GM12873 (cell line): ENCODE results near the gene TSPYL1.
A peak's percentile ranks its signal among the peaks of the same experiment; 100 is the strongest.

Source experiments
- TF ChIP-seq, protein P1 (sequence below): IDR thresholded peaks from 2 replicates; pipeline ENCODE4 v1.5.1; 2012; ENCODE audit warnings: low read depth, mild to moderate bottlenecking, moderate library complexity, low read length, control low read depth; ENCODE audit not compliant: insufficient read depth; ENCODE audit errors: missing control alignments

TSPYL1 gene

DNA sequence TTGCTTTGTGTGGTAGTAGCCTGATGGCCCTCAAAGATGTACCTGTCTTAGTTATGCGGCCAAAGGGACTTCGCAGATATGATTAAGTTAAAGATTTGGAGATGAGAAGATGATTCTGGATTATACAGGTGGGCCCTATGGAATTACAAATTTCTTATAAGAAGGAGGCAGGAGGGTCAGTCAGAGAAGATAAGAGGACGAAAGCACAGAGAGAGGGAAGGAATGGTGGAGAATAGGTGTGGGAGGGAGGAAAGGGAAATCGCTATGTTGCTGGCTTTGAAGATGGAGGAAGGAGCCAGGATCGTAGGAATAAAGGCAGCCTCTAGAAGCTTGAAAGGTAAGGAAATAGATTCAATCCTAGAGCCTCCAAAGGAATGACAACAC, 1.2 kb upstream of the TSPYL1 start:
- TF ChIP-seq, protein P1, sequence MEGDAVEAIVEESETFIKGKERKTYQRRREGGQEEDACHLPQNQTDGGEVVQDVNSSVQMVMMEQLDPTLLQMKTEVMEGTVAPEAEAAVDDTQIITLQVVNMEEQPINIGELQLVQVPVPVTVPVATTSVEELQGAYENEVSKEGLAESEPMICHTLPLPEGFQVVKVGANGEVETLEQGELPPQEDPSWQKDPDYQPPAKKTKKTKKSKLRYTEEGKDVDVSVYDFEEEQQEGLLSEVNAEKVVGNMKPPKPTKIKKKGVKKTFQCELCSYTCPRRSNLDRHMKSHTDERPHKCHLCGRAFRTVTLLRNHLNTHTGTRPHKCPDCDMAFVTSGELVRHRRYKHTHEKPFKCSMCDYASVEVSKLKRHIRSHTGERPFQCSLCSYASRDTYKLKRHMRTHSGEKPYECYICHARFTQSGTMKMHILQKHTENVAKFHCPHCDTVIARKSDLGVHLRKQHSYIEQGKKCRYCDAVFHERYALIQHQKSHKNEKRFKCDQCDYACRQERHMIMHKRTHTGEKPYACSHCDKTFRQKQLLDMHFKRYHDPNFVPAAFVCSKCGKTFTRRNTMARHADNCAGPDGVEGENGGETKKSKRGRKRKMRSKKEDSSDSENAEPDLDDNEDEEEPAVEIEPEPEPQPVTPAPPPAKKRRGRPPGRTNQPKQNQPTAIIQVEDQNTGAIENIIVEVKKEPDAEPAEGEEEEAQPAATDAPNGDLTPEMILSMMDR = no peak

DNA sequence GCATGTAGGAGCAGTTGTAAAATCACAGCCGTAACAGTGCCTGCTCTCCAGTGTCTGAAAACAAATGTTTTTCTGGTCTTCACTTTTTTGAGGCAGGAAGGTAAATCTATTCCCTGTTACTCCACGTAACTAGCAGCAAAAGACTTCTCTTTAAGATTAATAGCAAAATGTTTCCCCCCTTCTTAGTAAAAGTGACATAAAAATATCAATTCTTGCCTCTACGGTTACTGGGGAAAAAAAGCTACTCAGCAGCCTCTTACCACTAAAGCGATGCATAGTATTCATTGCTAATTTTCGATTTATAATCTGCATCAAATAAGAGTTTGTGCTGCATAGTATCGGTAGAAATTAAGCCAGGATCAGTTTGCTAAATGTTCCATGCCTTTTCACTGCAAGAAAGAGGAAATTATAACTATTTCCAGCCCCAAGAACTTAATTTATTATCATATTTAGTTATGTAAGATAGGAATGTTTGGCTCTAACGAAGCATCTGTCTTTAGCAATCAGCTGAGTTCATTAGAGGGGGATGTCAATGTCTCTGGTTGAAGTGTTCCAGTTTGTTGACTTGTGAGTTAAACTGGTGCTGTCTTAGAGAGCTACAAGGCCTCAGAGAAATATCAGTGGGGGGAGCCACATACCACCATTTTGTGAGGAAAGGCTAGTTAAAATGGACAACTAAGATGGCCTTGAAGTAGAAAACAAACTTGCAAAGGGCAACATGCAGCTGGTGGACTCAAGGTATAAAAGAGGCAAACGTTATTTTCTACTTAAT, 617 bp upstream of the TSPYL1 start:
- TF ChIP-seq, protein P1 = no peak

DNA sequence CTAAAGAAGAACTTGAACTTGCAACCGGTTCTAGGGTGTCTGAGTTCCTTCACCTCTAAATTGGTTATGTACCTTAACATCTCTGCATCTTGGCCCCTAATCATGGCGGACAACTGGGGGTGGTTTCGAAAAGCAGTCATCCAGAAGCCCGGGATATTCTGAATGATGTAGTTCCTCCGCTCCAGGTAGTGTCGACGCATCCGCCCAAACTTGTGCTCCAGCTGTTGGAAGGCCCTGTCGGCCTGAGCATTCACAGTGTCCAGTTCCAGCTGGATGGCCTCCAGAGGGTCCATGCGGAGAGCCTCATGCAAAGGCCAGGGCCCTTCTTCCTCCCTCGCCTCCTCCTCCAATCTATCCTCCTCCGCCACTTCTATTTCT, 887 bp downstream of the TSPYL1 start:
- TF ChIP-seq, protein P1 = no peak

DNA sequence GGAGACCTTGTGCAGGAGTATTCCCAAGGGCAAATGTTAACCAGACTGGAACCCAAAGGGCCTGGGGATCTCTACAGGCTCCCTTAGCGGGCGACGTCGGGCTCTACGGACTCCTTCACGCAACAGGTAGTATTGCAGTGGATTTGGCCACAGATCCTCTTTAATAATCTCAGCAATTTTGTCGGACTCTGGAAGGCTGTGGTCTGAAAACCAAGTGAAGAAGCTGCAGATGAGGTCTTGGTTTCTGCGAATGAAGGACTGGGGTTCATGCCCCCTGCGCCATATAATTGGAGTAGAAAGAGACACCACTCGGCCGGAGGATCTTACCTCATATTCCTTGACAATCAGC, 1.3 kb downstream of the TSPYL1 start:
- TF ChIP-seq, protein P1 = no peak

DNA sequence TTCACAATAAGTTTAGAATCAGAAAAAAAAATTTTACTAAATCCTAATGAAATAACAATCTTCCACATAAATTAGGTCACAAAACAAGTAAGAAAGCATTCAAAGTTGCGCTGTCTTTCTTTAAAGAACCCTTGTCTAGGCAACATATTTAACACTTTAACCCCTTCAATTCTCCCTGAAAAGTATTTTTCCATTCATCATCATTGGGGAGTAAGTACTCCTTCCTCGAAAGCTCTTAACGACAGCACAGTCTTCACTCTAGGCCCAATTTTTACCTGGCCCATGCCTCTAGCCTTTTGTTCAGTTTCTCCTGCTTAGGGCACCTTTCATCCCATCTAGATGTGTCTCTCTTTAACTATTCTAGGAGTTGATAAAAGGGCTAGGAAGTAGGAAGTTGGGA, 2.6 kb downstream of the TSPYL1 start:
- TF ChIP-seq, protein P1 = no peak

DNA sequence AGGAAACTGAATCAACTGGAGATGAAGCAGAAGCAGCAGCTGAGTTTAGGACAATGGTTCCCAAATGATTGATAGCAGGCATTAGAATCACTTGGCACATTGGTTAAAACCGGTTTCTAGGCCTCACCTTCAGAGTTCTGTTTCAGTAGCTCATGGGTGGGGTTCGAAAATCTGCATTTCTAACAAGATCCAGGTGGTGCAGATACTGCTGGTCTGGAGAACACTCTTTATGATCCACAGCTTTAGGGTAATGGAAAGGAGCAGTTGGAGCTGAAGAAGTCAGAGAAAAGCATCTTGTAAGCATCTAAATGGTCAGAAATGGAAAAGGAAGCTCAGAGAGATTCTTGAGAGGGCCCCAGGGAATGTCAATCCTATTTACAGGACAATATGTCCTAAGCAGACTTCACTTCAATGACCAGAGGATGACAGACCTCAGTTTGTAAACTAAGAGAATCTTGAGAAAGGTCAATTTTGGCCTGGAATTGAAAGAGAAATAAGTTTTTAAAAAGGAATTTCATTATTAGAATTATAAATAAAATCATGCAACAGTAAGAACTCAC, 8.5 kb downstream of the TSPYL1 start:
- TF ChIP-seq, protein P1 = no peak

DNA sequence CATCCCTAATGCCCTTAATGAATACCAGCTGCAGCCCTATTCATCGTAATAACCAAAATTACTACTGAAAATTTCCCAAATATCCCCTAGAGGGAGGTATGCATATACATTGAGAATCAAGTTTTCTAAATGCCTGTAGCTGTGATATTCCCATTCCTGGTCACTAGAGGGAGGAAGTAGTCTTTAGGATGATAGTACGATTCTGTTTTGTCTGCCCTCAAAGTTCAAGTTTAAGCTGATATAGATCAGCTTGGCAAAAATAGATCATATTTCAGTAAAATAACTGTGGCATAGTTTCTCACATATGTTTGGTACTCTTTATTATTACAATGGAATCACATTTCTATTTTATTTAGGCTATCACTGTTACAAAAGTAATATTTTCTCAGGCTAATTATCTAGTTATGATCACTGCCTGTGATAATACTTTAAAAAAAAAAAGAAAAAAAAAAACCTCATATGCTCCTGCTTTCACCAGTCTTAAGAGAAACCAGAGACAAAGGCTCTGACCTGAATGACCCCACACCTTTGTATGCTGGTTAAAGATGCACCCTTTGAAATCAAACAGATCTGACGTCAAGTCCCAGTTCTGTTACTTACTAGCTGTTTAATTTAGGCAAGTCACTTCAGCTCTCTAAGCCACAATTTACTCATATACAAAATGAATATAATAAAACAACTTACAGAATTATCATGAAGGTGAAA, 11.0 kb downstream of the TSPYL1 start:
- TF ChIP-seq, protein P1 = peak; percentile 63
